ENCODE results near the gene ZNF177.
A peak's percentile ranks its signal among the peaks of the same experiment; 100 is the strongest.
"Not testable (repeated sequence)": the region's sequence is repeated elsewhere in the genome, so short reads cannot be mapped to it uniquely, and the experiment has no call there.

ZNF177 gene

GRCh38 chr19:9362905-9363304, at the start of gene ZNF177:
ZNF177 (plus strand) TSS chr19:9363013; CDS start chr19:9378312, 15,299 bp downstream.
- DNase-seq (ENCODE audit: low read depth): no peak

- DNase-seq (ENCODE audit: low read depth): no peak
Measured at GRCh38 chr19:9313756-9314155, 49.1 kb upstream of the ZNF177 start.

- DNase-seq (ENCODE audit: low read depth): no peak
Measured at GRCh38 chr19:9321338-9321737, 41.5 kb upstream of the ZNF177 start.

- not testable (repeated sequence) for DNase-seq (ENCODE audit: low read depth)
Measured at GRCh38 chr19:9321756-9322155, 41.1 kb upstream of the ZNF177 start.

- not testable (repeated sequence) for DNase-seq (ENCODE audit: low read depth)
Measured at GRCh38 chr19:9322201-9322600, 40.6 kb upstream of the ZNF177 start.

GRCh38 chr19:9323557-9323918, 39.3 kb upstream of the ZNF177 start:
- DNase-seq (ENCODE audit: low read depth): peak; percentile 19

- DNase-seq (ENCODE audit: low read depth): peak; percentile 93
Measured at GRCh38 chr19:9323919-9324583, 38.8 kb upstream of the ZNF177 start, which contains the start of gene ZNF559. ZNF559 (plus strand) TSS chr19:9324179; CDS start chr19:9338550, 14,371 bp downstream.

- DNase-seq (ENCODE audit: low read depth): no peak
Measured at GRCh38 chr19:9324584-9324962, 38.2 kb upstream of the ZNF177 start.

- no peak for DNase-seq (ENCODE audit: low read depth)
Measured at GRCh38 chr19:9329999-9330398, 32.8 kb upstream of the ZNF177 start.

- DNase-seq (ENCODE audit: low read depth): no peak
Measured at GRCh38 chr19:9342610-9343304, 20.1 kb upstream of the ZNF177 start.

- DNase-seq (ENCODE audit: low read depth): no peak
Measured at GRCh38 chr19:9345005-9345404, 17.8 kb upstream of the ZNF177 start.

- no peak for DNase-seq (ENCODE audit: low read depth)
Measured at GRCh38 chr19:9348253-9348652, 14.6 kb upstream of the ZNF177 start.

GRCh38 chr19:9348671-9349070, 14.1 kb upstream of the ZNF177 start:
- DNase-seq (ENCODE audit: low read depth): no peak

- DNase-seq (ENCODE audit: low read depth): no peak
Measured at GRCh38 chr19:9352505-9352904, 10.3 kb upstream of the ZNF177 start.

GRCh38 chr19:9353011-9353410, 9.8 kb upstream of the ZNF177 start:
- no peak for DNase-seq (ENCODE audit: low read depth)

GRCh38 chr19:9354651-9355050, 8.2 kb upstream of the ZNF177 start:
- no peak for DNase-seq (ENCODE audit: low read depth)

GRCh38 chr19:9370738-9371619, 8.2 kb downstream of the ZNF177 start:
- no peak for DNase-seq (ENCODE audit: low read depth)

- DNase-seq (ENCODE audit: low read depth): no peak
Measured at GRCh38 chr19:9381361-9381785, 18.6 kb downstream of the ZNF177 start.

GRCh38 chr19:9406798-9407352, 44.1 kb downstream of the ZNF177 start:
- DNase-seq (ENCODE audit: low read depth): no peak

- no peak for DNase-seq (ENCODE audit: low read depth)
Measured at GRCh38 chr19:9407827-9408226, 45.0 kb downstream of the ZNF177 start.

GRCh38 chr19:9413240-9413954, 50.6 kb downstream of the ZNF177 start:
- DNase-seq (ENCODE audit: low read depth): no peak

GRCh38 chr19:9427941-9428340, 65.1 kb downstream of the ZNF177 start:
- DNase-seq (ENCODE audit: low read depth): no peak
